GM18511 (cell line): ENCODE measurements around the gene PTPRB.

Source experiments
- ATAC-seq: cut with Tn5 transposase; IDR thresholded peaks from one replicate; pipeline ENCODE4 v1.9.1; 2021; ENCODE audit warnings: mild to moderate bottlenecking, moderate library complexity; ENCODE audit not compliant: unreplicated experiment

The PTPRB gene

GRCh38 chr12:70598467-70599193 lies 38.6 kb downstream of the PTPRB start:
- no peak for ATAC-seq

- no peak for ATAC-seq
These were observed 44.6 kb downstream of the PTPRB start for GRCh38 chr12:70592664-70593063.

GRCh38 chr12:70590549-70591226 lies 46.5 kb downstream of the PTPRB start:
- ATAC-seq: no peak

GRCh38 chr12:70590051-70590450 lies 47.2 kb downstream of the PTPRB start:
- peak; percentile 96 for ATAC-seq

- no peak for ATAC-seq
These were observed 52.9 kb downstream of the PTPRB start for GRCh38 chr12:70584332-70584731.

- ATAC-seq: no peak
These were observed 54.0 kb downstream of the PTPRB start for GRCh38 chr12:70583251-70583650.

GRCh38 chr12:70581208-70581607 lies 56.0 kb downstream of the PTPRB start:
- peak; percentile 55 for ATAC-seq

- ATAC-seq: no peak
These were observed 60.0 kb downstream of the PTPRB start for GRCh38 chr12:70577283-70577634.

GRCh38 chr12:70576341-70577282 lies 60.6 kb downstream of the PTPRB start:
- ATAC-seq: peak; percentile 74

GRCh38 chr12:70571705-70572268 lies 65.4 kb downstream of the PTPRB start:
- ATAC-seq: no peak

- no peak for ATAC-seq
These were observed 66.2 kb downstream of the PTPRB start for GRCh38 chr12:70571029-70571428.

GRCh38 chr12:70561550-70561949 lies 75.7 kb downstream of the PTPRB start:
- ATAC-seq: no peak

GRCh38 chr12:70560671-70561070 lies 76.6 kb downstream of the PTPRB start:
- no peak for ATAC-seq

GRCh38 chr12:70559390-70559789 lies 77.8 kb downstream of the PTPRB start:
- no peak for ATAC-seq

GRCh38 chr12:70557583-70558191 lies 79.5 kb downstream of the PTPRB start:
- no peak for ATAC-seq

- no peak for ATAC-seq
These were observed 80.9 kb downstream of the PTPRB start for GRCh38 chr12:70556179-70556869.

GRCh38 chr12:70555081-70555480 lies 82.1 kb downstream of the PTPRB start:
- no peak for ATAC-seq

GRCh38 chr12:70553391-70553859 lies 83.8 kb downstream of the PTPRB start:
- ATAC-seq: no peak

GRCh38 chr12:70551731-70552130 lies 85.5 kb downstream of the PTPRB start:
- no peak for ATAC-seq

GRCh38 chr12:70550180-70550577 lies 87.0 kb downstream of the PTPRB start:
- no peak for ATAC-seq
